ENCODE data around the gene ITPK1. TPM values are rescaled to one million over a fixed set of nuclear protein-coding genes. Genes with fewer than 3 reads are reported as not detected.

ITPK1 gene
- total RNA-seq, 1 experiment from 2014 or later, result 133 TPM

GRCh38 chr14:92959761-92960680, 155.7 kb downstream of the ITPK1 start:
- no peaks in the 10 kb centered on the region for H3K9me3 Mint-ChIP-seq (ENCODE audit: unreplicated experiment)
- H3K4me1 Mint-ChIP-seq (ENCODE audit: insufficient read depth, unreplicated experiment), result no peaks in the 10 kb centered on the region
- no peak overlapping the region for H3K27ac Mint-ChIP-seq (ENCODE audit: low read depth, unreplicated experiment)
- no TSS peak for BruUV-seq (replicated peaks)
- no peak for TF ChIP-seq CTCF (IDR thresholded peaks at IDR 0.05; ENCODE audit: unreplicated experiment)
- POLR2A ChIA-PET, result interaction anchor here (0.6 kb wide), 1 partner anchor 920 kb away, joined by 4 read pairs; the partner anchor contains the start of gene TRIP11
- H3K4me3 Mint-ChIP-seq (ENCODE audit: unreplicated experiment), result no peak overlapping the region
- H3K36me3 Mint-ChIP-seq (ENCODE audit: insufficient read depth, unreplicated experiment), result peaks cover 27% of the 10 kb centered on the region
- intact Hi-C loops (cut with micrococcal nuclease), result no loop called here
- CTCF ChIA-PET, result interaction anchor here (0.6 to 1.0 kb wide), 4 partner anchors 12 to 244 kb away, joined by 3 to 4 read pairs (median 3); no protein-coding TSS in a partner anchor
- DNase-seq (ENCODE audit: unreplicated experiment), result no peak
- H3K27me3 Mint-ChIP-seq (ENCODE audit: insufficient read depth, unreplicated experiment), result no peaks in the 10 kb centered on the region

DNA sequence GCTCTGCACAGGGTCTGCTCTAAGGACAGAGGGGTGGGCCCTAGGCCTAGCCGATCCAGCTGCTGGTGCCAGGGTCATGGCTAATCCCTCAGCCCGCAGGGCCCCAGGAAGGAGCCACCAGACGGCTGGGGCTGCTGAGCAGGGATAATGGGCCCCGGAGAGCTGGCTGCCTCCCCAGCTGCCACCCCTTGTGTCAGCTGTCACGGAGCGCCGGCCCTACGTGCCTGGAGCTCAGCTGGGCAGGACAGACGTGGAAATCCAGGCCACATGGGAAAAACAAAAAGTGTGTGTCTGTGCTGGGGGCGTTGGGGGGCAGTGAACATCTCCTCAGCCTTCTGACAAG, 156.6 kb downstream of the ITPK1 start:
- Mint-ChIP-seq H3K4me1 (ENCODE audit: insufficient read depth, unreplicated experiment) (no peaks in the 10 kb centered on the region), H3K27ac (ENCODE audit: low read depth, unreplicated experiment) (no peak overlapping the region), H3K36me3 (ENCODE audit: insufficient read depth, unreplicated experiment) (peaks cover 26% of the 10 kb centered on the region), H3K4me3 (ENCODE audit: unreplicated experiment) (no peak overlapping the region), H3K9me3 (ENCODE audit: unreplicated experiment) (no peaks in the 10 kb centered on the region), H3K27me3 (ENCODE audit: insufficient read depth, unreplicated experiment) (no peaks in the 10 kb centered on the region)
- TF ChIP-seq CTCF (IDR thresholded peaks at IDR 0.05; ENCODE audit: unreplicated experiment), result no peak
- no peak for DNase-seq (ENCODE audit: unreplicated experiment)
- no TSS peak for BruUV-seq (replicated peaks)
- intact Hi-C loops (cut with micrococcal nuclease), result no loop called here
- ChIA-PET POLR2A (no interaction called here), CTCF (interaction anchor here (0.6 to 1.0 kb wide), 4 partner anchors 11 to 245 kb away, joined by 3 to 4 read pairs (median 3); no protein-coding TSS in a partner anchor)

- BruUV-seq (replicated peaks), result no TSS peak
- H3K27me3 Mint-ChIP-seq (ENCODE audit: insufficient read depth, unreplicated experiment), result no peaks in the 10 kb centered on the region
- peaks cover 31% of the 10 kb centered on the region for H3K36me3 Mint-ChIP-seq (ENCODE audit: insufficient read depth, unreplicated experiment)
- no peaks in the 10 kb centered on the region for H3K4me1 Mint-ChIP-seq (ENCODE audit: insufficient read depth, unreplicated experiment)
- DNase-seq (ENCODE audit: unreplicated experiment), result no peak
- no peaks in the 10 kb centered on the region for H3K9me3 Mint-ChIP-seq (ENCODE audit: unreplicated experiment)
- intact Hi-C loops (cut with micrococcal nuclease), result no loop called here
- CTCF ChIA-PET, result interaction anchor here (0.6 to 1.8 kb wide), 2 partner anchors 78 to 158 kb away, joined by 3 to 8 read pairs; no protein-coding TSS in a partner anchor
- POLR2A ChIA-PET, result no interaction called here
- no peak for TF ChIP-seq CTCF (IDR thresholded peaks at IDR 0.05; ENCODE audit: unreplicated experiment)
- H3K27ac Mint-ChIP-seq (ENCODE audit: low read depth, unreplicated experiment), result no peak overlapping the region
- no peak overlapping the region for H3K4me3 Mint-ChIP-seq (ENCODE audit: unreplicated experiment)
Measured at GRCh38 chr14:92958373-92959188, 157.1 kb downstream of the ITPK1 start.

DNA sequence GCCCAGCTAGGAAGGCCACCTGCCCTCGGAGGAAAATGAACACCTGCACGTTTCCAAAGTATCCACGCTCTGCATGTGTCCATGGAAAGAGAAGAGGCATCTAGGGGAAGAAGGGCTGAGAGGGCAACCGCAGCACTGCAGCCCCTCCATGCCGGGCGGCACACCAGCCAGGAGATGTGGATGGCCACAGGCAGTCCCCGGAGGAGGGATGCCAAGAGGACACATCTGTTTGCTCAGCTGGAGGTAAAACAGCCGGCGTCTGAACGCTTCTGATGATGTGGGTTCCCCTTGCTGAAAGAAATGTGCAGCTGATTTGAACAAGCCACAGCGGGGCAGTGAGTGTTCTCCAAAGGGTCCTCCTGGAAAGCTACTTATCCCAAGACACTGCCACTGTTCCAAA, 158.8 kb downstream of the ITPK1 start:
- no peak for DNase-seq (ENCODE audit: unreplicated experiment)
- Mint-ChIP-seq H3K4me3 (ENCODE audit: unreplicated experiment) (no peak overlapping the region), H3K36me3 (ENCODE audit: insufficient read depth, unreplicated experiment) (peaks cover 36% of the 10 kb centered on the region), H3K9me3 (ENCODE audit: unreplicated experiment) (no peaks in the 10 kb centered on the region), H3K4me1 (ENCODE audit: insufficient read depth, unreplicated experiment) (no peaks in the 10 kb centered on the region), H3K27me3 (ENCODE audit: insufficient read depth, unreplicated experiment) (no peaks in the 10 kb centered on the region), H3K27ac (ENCODE audit: low read depth, unreplicated experiment) (no peak overlapping the region)
- no peak for TF ChIP-seq CTCF (IDR thresholded peaks at IDR 0.05; ENCODE audit: unreplicated experiment)
- POLR2A ChIA-PET, result no interaction called here
- CTCF ChIA-PET, result interaction anchor here (1.0 to 1.8 kb wide), 2 partner anchors 76 to 157 kb away, joined by 6 to 8 read pairs; no protein-coding TSS in a partner anchor
- intact Hi-C loops (cut with micrococcal nuclease), result no loop called here
- BruUV-seq (replicated peaks), result no TSS peak

Data from MCF 10A (cell line).